Measurements from ENCODE around the gene RBM19.

RBM19 gene

DNA sequence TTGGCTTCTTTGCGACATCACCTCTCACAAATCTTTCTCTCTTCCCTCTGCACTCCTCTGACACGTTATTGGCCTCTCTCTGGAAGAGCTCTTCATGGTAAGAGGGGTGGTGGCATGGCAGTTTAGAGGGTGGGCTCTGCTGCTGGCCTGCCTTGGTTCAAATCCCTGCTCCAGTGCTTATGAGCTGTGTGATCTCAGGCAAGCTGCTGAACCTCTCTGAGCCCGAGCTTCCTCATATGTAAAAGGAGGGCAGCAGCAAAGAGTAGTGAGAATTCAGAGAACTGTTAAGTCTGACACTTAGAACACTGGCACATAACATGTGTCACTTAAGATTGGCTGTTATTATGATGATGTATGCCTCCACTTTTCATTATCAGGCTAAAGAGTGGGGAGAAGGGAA is 118.3 kb downstream of the RBM19 start:
- no peak for DNase-seq

DNA sequence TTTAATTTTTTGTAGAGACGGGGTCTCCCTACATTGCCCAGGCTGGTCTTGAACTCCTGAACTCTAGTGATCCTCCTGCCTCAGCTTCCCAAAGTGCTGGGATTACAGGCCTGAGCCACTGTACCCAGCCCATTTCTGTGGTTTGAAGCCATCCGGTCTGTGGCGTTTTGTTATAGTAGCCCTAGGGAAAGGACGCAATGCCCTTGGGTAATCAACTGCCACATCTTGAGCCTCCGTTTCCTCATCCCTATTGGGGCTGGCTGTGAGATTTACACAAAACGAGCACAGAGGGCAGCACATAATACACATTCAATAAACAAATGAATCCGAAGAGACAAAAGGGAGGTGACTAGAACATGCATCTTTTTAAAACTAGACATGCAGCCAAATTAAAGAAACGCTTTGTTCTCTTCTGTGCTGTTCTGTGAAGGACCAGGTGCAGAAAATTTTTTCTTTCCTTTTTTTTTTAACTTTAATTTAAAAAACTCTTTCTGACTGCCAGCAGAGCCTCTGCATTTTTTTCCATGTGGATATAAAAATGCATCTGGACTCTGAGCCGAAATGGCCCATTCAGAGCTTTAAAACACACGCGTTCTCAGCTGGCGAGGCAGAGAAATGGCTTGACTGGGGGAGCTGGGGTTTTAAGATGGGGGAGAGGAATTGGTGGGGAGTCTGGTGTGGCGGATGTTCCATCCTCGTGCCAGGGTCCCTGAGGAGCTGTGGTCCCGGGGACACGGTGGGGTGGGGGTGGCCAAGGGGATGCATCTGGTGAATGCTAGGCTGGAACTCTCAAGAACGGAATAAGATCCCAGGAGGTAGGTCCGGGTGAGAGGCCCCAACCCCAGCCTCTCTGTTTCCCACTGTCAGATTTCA is 119.0 kb downstream of the RBM19 start:
- DNase-seq = no peak

DNA sequence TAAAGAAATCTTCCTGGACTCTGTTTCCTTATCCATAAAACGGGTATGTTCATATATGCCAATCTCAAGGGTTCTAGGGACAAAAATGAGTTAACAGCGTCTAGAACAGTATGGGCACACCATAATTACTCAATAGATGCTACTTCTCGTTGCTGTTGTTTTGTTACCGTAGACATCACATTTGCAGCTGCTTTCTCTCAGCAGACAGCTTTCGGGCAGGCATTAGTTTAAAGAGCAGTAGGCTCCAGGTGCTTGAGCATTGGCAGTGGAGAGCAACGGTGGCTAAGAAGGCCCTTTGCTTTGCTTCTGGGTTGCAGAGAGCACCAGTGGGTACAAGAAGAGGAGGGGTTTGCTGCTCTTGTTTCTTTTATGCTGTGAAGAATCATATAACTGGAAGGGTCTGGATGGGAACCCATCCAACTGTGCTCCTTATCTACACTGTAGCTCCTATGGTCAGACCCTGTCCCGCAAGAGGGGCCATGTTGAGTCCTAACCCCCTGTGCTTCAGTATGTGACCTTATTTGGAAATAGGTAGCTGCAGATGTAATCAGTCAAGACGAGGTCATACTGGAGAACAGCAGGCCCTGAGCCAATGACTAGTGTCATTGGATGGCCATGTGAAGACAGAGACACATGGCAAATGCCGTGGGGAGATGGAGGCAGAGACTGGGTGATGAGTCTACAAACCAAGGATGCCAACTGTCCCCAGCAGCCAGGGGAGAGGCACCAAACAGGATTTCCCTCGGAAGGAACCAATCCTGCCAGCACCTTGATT is 120.0 kb downstream of the RBM19 start:
- no peak for DNase-seq

DNA sequence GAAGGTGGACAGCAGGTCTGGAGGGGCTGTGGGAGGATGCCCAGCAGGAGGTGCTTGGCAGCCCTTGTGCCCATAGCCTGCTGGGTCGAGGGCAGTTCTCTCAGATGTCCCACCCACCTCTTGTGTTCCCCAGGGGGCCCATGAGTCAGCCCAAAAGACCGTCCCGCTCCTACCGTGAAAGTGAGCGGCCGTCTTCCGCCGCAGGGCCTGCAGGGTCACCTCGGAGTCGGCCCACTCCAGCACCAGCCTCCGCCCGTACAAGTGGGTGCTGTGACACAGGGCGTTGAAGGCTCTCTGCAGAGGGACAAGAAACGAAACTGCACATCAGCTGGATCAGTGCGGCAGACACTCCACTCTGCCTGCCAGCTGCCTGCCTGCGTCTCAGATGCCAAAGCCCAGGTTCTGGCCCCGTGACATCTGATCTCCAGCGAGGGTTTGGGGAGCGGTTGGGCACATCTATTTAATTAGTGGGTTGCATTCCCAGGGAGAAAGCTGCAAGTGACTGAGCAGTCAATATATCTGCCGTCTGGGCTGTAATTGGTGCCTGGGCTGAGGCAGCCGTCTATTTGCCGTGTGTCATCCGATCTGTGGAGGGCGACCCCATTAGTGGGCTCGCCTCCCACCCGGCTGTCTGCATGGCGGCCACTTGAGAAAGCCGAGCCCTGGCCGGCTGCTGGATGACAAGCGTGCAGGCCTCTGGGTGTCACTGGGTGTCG is 121.5 kb downstream of the RBM19 start:
- no peak for DNase-seq

DNA sequence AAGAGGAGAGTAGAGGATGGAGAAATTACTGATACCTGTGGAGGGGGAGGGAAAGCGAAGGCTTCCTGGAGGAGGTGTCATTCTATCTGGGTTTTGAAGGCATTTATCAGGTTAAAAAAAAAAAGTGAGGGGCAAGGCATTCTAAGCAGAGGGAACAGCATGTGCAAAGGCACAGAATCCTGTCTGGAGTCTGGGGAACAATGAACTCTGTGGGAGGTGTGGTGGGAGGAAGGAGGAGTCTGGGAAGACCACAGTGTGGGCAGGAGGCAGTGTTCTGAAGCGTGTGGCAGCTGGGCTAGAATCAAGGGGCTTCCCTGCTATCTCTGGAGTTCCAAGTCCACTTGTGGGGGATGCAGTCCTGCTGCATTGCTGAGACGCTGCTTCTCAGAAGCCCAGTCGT is 123.4 kb downstream of the RBM19 start:
- no peak for DNase-seq

DNA sequence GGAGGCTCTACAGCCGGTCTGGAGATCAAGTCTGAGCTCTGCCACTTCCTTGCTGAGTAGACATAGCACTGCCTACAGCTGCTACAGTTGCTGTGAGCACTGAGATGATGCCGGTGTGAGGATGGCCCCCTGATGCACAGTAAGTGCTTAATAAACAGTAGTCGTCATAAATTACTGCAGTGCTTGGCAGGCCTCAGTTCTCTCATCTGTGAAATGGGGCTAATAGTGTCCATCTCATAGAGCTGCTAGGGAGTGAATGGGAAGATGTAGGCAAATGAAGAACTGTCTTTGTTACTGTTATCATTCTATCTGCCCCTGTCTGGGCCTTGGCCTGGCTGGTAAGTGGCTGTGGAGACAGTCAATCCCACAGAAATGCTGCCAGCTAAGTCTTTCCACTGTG is 124.3 kb downstream of the RBM19 start:
- no peak for DNase-seq

DNA sequence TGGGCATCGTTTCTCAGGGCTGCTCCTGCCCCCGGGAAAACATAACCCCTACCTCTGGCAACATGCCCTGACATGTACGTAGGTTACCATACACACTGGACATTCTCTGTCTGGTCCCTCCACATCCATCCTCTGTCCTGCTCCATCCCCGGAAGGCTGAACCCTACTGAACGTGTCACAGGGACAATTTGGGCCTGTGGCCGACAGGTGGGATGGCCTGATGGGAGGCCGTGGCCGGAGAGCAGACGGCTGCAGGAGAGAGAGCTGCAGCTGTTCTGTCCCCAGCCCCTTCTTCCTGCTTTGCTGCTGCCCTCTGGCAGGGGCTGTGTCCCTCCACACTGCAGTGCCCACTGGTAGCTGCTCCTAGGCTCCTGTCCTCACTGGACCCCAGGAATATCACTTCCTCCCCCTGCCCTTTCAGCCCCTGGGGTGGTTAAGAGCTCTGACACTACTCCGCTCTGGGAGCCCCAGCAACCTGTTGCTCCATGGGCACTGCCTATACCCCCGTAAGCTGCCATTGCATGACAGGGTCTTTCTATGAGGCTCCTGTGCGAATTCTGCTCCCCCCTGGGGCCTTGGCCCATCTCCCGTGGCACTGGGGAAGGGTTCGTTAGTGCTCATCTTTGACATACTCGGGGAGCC is 125.6 kb downstream of the RBM19 start:
- DNase-seq = no peak

DNA sequence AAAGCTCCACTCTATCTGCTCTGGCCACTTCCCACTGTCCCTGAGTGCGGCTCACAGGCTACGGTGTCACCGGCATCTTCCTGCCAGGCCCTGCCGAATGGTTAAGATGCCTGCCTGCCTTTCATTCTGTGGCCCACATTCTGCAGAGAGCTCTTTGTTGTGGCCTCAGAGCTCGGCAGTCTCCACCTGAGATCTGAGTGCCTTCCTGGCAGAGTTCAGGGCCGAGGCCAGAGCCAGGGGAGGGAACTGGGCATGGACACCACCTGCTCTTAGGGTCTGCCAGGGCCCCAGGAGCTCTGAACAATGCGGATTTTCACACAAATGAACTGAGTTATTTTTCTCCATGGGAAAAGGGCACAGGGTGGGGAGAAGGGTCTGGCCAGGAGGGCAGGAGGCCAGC is 127.2 kb downstream of the RBM19 start:
- no peak for DNase-seq

DNA sequence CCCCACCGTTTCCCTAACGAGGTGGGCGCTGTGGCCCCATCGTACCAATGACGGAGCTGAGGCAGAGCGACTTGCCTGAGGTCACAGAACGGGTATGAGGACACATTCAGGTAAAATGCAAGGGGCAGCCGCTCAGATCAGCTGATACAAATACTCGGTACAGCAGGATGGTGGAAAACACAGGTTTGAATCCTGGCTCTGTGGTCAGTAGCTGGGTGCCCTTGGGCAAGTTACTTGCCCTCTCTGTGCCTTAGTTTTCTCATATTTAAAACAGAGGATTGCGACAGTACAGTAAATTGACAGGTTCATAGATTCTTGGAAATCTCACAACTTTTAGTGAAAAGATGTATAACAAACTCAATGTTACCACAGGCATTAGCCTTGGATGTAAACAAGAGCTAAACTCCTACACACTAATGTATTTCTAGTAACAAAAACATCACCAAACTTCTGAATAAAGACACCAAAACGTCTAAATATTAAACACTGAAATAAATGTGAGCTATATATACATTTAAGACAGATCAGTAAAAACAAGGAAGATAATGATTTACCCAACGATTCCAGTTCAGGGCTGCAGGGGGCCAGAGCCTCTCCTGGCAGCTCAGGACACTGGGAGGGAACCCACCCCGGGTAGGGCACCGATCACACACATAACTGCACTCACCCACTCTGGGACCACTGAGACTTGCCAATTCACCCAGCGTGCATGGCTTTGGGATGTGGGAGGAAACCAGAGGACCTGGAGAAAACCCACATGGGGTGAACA is 128.4 kb downstream of the RBM19 start:
- no peak for DNase-seq

DNA sequence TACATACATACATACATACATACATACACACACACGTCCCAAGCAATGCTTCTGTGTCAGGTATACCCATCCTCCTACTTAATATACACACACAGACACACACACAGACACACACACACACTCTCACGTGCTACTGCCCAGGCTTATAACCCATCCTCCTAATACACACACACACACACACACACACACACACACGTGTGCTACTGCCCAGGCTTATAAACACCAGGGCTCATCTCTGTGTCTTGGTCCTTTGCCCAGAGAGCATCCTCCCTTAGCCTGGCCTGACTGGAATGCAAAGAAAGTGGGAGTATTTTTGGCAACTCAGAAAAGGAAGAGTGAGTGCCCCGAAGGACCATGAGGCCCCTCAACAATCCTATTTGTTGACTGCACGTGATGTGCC is 129.0 kb downstream of the RBM19 start:
- DNase-seq = no peak

DNA sequence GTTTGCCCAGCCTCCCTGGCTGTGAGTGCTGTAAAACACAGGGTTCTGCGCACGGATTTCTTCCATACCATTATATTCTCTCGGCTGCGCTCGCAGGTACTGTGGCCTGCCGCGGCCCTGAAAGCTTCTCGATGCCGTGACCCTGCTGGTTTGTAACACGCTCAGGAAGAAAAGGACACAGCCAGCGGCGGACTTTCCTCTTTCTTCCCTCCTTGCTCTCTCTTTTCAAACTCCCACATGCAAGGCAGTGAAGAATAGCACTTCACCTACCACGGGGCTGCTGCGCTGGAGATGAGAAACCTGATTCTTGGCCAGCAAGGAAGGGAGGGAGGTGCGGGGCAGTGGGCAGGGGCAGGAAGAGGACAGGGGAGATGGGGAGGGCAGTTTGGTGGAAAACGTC is 130.2 kb downstream of the RBM19 start:
- no peak for DNase-seq

DNA sequence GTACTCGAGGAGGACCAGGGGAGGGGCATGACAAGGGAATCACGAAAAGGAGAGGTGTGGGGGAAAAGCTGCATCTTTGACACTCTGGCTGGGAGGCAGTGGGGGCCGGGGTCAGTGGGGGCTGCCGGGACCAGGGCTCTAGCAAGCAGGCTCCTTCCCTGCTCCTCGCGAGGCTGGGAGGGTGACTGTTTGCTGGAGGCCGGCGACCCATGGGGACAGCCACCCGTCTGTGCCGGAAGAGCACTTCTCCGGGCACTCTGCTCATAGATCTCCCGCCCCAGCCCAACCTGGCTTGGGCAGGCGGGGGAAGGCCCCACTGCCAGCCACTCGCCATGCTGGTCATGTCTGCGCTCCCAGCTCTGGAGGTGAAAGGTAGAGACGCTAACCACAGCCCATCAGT is 130.7 kb downstream of the RBM19 start:
- DNase-seq = no peak

DNA sequence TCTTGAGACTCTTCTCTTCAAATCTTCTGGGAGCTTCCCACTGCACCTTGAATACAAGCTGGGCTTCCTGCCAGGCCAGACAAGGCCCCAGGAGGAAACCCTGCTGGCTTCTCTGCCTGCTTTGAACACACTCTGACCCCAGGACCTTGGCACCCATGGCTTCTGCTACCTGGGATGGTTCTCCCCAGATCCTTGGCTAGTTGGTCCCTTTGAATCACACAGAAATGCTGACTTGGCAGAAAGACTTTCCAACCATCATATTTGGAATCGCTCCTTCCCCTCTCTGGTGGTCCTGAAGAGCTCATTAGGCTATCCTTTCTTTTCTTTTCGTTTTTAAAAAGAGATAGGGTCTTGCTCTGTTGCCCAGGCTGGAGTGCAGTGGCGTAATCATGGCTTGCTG is 132.7 kb downstream of the RBM19 start:
- DNase-seq = no peak

DNA sequence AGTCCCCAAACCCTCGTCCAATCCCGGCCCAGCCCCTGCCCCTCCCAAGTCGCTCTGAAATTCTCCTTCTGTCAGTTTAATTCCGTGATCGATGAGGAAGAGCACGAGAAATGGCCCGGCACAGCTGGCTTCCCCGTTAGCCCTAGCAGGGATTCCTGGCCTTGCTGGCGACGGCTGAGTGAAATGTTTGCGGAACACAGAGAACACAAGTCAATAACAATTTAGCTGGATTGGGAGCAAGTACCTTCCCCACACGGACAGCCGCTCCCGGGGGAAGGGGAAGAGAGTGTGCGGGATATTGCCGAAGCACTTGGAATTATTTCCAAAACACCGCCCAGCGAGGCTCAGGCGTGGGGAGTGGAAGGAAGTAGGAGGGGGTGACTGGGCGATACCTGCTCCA is 134.6 kb downstream of the RBM19 start:
- no peak for DNase-seq

DNA sequence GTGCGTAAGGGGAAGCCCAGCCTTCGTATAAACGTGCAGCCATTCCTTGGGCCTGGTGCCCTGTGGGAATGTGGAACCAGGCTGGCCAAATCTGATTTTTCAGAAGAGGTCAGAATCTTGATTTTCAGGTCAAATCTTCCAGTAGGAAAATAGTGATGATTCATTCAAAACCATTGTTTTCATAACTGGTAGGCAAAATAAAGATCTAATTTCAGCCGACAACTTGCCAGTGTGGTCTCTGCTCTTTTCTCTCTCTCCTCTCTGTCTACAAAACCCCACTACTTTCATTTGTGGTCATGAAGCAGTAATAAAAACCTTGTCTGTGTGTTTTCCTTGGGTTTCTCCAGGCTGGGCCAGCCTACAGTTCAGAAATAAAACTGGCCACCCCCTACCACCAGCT is 135.1 kb downstream of the RBM19 start:
- DNase-seq = no peak

DNA sequence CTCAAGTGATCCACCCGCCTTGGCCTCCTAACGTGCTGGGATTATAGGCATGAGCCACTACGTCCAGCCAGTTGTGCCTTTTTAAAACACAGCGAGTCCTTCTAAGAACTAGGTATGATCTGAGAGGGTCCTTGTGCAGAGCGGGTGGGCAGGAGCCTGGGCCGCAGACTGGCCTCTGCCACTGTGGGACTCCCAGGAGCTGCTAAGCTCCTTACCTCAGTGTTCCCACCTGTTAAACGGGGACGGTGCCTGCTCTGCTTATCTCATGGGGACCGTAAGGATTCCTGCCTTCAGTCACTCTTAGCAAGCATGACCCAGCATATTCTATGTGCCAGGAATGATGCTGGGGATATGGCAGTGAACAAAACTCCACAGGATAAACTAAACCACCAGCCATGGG is 136.9 kb downstream of the RBM19 start:
- DNase-seq = no peak

DNA sequence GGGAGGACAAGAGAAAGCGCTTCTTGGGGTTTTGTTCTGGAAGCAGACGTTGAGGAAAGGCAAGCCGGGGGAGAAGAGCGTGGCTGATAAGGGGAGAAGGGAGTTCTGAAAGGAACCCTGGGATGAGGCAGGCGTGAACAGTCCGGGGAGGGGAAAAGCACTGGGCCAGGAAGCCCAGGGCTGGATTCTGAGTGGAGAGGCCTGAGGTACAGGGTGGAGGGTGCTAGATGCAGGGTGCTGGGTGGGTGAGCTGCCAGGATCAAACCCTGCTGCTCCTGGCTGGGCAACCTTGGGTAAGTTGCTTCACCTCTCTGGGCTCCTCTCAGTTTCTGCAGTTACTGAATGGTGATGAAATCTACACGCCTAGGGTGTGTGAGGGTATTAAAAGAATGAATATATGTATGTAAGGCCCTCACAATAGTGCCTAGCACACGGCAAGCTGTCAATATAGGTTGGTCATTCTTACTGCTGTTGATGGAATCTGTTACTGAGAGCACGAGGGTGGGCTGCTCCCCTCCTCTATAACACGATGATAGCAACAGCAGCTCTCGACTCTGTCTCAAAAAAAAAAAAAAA is 138.5 kb downstream of the RBM19 start:
- DNase-seq = no peak

DNA sequence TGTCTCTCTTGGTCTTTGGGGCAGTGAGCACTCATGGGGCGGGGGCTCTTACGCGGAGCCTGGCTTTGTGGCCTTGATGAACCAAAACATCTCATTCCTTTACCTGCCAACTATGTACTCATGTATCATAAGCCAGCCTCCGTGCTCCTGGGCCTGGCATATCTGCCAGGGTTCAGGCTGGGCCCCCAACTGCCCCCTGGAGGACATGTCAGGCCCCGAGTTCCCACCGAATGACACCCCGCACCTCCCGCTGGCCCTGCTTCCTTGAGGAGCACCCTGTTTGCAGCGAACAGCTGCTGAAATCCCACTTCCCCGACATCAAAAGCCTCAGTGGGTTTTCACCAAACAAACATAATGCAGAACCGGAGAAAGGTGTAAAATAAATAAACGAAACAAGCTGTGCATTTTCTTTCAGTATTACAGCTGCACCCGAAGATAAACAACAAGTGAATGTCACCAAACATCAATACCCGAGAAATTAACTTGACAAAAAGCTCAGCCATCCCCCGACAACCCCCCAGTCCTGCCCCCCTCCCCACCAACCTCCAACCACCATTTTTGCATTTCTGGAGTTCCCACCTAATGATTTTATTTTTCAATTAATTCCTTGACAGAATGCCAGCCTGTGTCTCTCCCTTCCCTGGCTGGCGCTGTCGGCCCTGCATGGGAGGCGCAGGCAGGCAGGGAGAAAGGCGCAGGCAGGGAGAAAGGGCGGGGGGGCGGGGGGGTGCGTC is 139.2 kb downstream of the RBM19 start:
- DNase-seq = no peak

DNA sequence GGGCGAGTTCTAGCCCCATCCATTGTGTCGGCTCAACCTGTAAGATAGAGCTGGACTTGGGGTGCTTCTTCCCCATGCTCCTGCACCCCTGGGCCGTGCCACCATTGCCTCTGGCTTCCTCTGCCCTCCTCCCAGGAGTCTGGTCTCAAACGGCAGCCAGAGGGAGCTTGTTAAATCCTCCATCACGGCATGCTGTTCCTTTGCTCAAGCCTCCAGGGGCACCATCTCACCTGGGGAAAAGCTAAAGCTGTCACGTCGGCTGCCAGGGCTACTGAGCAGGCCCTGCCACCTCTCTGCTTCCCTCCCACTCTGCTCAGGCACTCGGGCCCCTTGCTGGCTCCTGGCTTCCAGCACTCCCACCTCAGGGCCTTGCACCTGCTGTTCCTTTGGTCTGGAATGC is 140.4 kb downstream of the RBM19 start:
- no peak for DNase-seq

DNA sequence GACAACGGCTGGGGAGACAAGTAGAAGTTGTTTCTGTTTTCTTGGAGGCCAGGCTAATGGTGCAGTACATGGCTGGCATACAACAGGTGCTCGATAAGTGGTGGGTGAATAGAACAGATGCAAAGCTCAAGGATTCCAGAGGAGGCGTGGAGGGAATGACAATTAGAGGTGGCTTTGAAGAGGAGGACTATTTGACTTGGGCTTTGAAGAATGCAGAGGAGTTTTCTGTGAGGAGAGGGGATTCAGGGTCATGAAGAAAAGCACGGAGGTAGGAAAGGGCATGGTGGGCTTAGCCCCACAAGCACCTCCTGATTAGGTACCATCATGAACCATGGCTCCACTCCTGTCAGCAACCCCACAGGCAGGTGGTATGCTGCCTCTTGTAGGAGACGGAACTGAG is 142.3 kb downstream of the RBM19 start:
- DNase-seq = no peak

DNA sequence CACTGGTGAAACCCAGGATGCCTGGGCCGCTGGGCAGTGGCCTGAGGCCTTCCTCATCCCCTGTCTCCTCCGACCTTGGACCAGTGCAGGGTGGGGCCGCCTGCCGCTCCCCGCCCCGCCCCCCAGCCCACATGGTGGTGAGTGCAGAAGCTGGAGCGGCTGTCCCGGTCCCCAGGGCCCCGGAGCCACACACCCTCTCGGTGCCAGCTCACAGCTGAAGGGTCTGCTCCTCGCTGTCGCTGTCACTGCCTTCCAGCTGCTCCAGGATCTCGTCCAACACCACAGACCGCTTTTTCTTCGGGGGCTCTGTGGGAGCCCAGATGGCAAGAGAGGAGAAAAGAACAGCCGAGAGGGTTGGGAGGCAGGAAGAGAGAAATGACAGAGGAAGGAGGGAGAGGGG is 143.1 kb downstream of the RBM19 start:
- DNase-seq = no peak

Measured in stimulated activated CD4-positive, alpha-beta T cell treated with anti-CD3 and anti-CD28 coated beads, Interleukin-2, amount 100 ng/mL, for 48 hours (primary cell).